ENCODE data around the gene FAM3C. TPM values are rescaled to one million over a fixed set of nuclear protein-coding genes. Genes with fewer than 3 reads are reported as not detected.

FAM3C gene
- total and polyA plus RNA-seq, 2 experiments from 2014 or later = 33.9 to 60.3 TPM

GRCh38 chr7:121431996-121432395 lies 35.9 kb upstream of the FAM3C start (continued):
- TF ChIP-seq ZNF462 (CRISPR knock-in tag; IDR thresholded peaks at IDR 0.05) (no peak), JUNB (IDR thresholded peaks at IDR 0.05; ENCODE audit: unreplicated experiment) (no peak), REST (IDR thresholded peaks at IDR 0.05; ENCODE audit: unreplicated experiment) (no peak), CREB1 (CRISPR knock-in tag; IDR thresholded peaks at IDR 0.05; ENCODE audit: low read depth) (no peak), EZH2 (IDR thresholded peaks at IDR 0.05; ENCODE audit: low read depth, unreplicated experiment) (no peak), ZNF114 (CRISPR knock-in tag; IDR thresholded peaks at IDR 0.05) (no peak), CTCF (conservative IDR thresholded peaks at IDR 0.05; ENCODE audit: low read depth in 2 of 2) (no peak), STAT1 (IDR thresholded peaks at IDR 0.05; ENCODE audit: unreplicated experiment) (no peak)

All from GM23338 (cell line).